Right forelimb (tissue), 1 donor: ENCODE measurements around the gene KRT71.
"Not testable (repeated sequence)": the region's sequence is repeated elsewhere in the genome, so short reads cannot be mapped to it uniquely, and the experiment has no call there.

Source experiments
- DNase-seq: peaks from one replicate; pipeline ENCODE4 v3.0.0-alpha.2; 2018

KRT71 gene

DNA sequence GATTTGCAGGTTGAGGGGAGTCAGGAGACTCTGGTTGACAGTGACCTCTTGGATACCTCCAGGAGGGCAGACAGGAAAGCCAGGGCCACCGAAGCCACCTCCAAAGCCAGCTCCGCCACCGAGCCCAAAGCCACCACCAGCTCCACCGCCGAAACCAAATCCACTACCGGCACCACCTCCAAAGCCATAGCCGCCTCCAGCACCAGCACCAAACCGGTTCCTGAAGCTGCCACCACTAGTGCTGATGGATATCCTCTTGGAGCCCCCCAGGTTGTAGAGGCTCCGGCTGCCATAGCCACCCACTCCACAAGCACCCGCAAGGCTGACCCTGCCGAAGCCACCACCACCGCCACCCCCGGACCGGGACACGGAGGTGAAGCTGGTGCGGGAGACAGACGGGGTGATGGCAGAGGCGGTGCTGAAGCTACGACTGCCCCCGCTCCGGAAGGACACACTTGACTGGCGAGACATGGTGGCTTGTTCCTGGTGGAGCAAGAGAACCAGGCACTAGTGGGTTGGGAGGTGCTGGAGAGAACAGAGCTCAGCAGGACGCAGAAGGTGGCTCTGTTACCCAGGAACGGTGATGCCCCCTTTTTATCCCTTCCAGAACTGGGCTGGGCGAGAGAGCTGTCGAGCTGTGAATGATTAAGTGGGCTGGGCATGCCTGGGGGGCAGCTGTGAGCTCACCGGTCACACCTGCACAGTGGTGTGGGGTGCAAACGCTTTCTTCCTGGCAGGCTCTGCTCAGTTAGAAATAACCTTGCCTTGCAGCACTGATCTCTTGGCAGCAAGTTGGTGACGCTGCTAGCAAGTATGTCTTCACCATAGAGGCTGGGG is 32.9 kb downstream of the KRT71 start, which contains the start of gene KRT5:
KRT5 (minus strand) TSS at position 569 of the 837 bp plus-strand sequence; CDS start at position 471, 98 bp downstream.
- DNase-seq, result peak; percentile 37

GRCh38 chr12:52519387-52519703 is 33.6 kb downstream of the KRT71 start:
- DNase-seq, result no peak

DNA sequence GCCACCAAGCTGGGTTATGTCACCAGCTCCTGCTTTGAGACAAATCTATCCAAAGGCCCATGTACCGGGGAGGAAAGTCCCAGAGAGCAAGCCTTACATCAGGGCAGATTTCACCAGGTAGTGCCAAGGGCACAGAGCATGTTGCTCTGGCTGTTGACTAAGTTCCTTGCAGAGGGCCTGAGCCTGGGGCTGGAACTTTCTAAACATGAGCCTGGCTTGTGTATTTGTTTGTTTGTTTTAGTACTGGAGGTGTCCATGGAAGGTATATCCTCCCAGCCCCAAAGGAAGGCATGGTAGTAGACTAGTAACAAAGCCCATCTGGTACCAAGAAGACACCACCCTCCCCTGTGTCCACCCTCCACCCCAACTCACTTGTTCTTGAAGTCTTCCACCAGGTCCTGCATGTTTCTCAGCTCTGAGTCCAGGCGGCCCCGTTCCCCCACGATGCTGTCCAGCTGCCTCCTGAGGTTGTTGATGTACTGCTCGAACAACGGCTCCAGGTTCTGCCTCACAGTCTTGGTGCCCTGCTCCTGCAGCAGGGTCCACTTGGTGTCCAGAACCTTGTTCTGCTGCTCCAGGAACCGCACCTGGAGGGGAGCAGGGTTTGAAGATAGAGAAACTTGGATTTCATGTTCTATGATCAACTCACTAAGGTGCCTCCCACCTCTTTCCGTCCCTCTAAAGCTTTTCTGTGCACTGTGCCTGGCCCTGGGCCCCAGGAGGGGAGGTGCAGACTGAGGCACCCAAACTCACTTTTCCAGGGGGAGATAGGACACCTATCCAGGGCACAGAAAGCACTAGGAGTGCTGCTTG is 34.2 kb downstream of the KRT71 start:
- no peak for DNase-seq

- DNase-seq, result no peak
These were observed 35.1 kb downstream of the KRT71 start for GRCh38 chr12:52517888-52518287.

- DNase-seq, result no peak
These were observed 35.7 kb downstream of the KRT71 start for GRCh38 chr12:52517005-52517835.

- DNase-seq, result no peak
These were observed 36.8 kb downstream of the KRT71 start for GRCh38 chr12:52515927-52516831.

DNA sequence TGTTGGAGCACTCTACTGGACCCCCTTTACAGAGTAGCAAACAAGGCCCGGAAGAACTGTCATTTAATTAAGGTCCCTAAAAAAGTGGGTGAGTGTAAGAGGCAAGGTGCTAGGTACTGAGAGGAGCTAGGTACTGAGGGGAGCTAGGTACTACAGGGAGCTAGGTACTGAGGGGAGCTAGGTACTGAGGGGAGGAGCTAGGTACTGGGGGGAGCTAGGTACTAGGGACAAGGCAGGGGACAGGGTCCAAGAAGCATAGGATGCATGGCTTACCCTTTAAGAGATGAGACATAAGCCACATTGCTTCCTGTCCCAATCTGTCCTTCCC is 37.7 kb downstream of the KRT71 start:
- no peak for DNase-seq

- DNase-seq, result no peak
These were observed 38.2 kb downstream of the KRT71 start for GRCh38 chr12:52514471-52515318.

- no peak for DNase-seq
These were observed 39.2 kb downstream of the KRT71 start for GRCh38 chr12:52513736-52514135.

DNA sequence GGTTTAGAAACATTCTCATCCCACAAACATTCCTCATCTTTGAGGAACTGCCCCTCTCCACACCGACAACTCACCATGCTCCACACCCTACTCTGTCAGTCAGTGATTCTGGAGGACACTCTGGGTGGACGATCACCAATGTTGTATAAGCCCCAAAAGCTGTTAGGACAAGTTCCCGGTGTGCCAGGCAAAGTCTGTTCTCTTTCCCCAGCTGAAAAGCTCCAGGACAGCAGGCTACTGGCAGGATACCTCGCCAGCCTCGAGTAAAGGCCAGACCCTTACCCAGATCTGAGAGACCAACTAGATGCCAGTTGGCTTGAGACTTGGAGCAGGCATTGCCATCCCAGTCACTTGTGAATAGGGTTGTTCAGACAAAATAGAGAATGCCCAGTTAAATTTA is 44.7 kb downstream of the KRT71 start:
- DNase-seq, result no peak

GRCh38 chr12:52506858-52507715 is 45.9 kb downstream of the KRT71 start:
- no peak for DNase-seq

- no peak for DNase-seq
These were observed 50.1 kb downstream of the KRT71 start for GRCh38 chr12:52502877-52503276.

DNA sequence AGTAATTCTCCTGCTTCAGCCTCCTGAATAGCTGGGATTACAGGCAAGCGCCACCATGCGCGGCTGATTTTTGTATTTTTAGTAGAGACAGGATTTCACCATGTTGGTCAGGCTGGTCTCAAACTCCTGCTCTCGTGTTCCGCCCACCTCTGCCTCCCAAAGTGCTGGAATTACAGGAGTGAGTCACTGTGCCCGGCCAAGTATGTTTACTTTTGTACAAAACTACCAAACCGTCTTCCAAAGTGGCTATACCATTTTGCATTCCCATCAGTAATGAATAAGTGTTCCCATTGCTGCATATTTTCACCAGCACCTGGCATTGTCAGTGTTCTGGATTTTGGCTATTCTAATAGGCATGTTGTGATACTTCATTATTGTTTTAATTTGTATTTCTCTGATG is 51.5 kb downstream of the KRT71 start:
- DNase-seq, result no peak

DNA sequence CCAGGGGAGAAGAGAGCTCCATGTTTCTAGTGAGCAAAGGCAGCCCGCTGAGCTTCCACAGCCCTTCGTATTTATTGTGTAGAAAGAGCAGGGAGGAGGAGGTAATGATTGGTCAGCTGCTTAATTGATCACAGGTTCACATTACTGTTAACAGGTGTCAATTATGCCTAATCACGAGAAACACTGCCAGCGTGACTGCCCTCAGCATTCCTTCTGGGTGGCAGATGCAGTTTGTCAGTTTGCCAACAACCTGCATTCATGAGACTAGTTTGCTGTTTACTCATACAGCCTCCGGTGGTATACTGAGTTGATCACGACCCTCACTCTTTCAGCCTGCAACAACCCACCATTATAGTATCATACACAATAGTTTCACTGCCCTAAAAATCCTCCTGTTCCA is 52.4 kb downstream of the KRT71 start:
- not testable (repeated sequence) for DNase-seq

DNA sequence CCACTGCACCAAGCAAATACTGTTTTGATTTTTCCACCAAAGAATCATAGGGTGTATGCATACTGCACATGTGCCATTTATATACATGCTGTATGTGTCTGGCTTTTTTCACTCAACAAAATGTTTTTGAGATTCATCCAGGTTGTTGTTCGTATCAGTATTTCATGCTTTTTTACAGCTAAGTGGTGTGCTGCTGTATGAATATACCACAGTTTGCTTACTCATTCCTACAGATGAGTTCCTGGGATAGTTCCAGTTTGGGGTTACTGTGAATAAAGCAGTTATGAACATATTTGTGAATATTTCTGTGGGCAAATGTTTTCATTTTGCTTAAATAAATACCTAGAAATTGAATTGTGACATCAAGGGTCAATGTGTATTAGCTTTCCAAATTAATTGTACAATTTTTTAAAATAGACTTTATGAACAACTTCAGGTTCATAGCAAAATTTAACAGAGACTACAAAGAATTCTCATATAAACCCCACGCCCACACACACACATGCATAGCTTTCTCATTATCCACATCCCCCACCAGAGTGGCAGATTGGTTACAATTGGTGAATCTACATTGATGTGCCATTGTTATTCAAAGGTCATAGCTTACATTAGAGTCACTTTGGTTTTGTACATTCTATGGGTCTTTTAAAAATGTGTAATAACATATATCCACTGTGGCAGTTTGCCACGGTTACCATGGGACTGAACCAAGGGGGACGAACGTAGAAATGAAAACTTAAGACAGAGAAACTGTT is 53.0 kb downstream of the KRT71 start:
- DNase-seq, result no peak

GRCh38 chr12:52498946-52499345 is 54.0 kb downstream of the KRT71 start:
- no peak for DNase-seq

GRCh38 chr12:52497975-52498374 is 55.0 kb downstream of the KRT71 start:
- DNase-seq, result no peak

GRCh38 chr12:52496590-52497071 is 56.3 kb downstream of the KRT71 start:
- DNase-seq, result no peak

DNA sequence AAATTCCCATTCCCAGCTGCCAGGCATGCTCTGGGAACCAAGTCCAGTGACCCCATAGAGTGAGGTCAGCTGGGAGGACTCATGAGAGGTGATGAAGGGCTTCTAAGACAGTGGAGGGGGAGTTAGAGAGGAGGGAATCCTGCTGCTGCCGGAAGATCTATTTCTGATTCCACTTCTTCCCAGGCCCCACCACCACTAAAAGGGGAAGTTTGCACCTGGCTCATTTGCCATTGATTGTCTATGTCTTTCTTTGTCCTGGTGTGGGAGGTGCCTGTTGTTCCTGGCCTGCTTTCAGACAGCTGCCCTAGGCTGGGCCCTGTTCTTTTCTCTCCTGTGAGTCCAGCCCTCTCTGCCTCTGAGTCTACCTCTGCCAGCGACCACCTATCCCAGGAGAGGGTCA is 56.9 kb downstream of the KRT71 start:
- DNase-seq, result no peak
